Spleen (tissue), 13 donors: Measurements from ENCODE around the gene RUSF1. TPM values are rescaled to one million over a fixed set of nuclear protein-coding genes. Genes with fewer than 3 reads are reported as not detected.
"Not testable (repeated sequence)": the region's sequence is repeated elsewhere in the genome, so short reads cannot be mapped to it uniquely, and the experiment has no call there.

Experiments used
- DNase-seq: peaks from one replicate; pipeline ENCODE4 v3.0.0-alpha.2; 2020
- H3K27ac ChIP-seq, 8 donors: fragments of 200-600 bp; sonication (generic) in 7 of 8; 1 replicate in 4 of 8; 2 replicates in 4 of 8; pipeline versions ENCODE4 v1.5.0 to v1.8.0; 2016 to 2021; ENCODE audit warnings: inconsistent platforms in 4 of 8, mild to moderate bottlenecking in 4 of 8, moderate library complexity in 1 of 8
- H3K27me3 ChIP-seq, 7 donors: fragments of 200-600 bp; sonication (generic) in 6 of 7; replicated peaks in 1 of 7; 1 replicate in 4 of 7; 2 replicates in 3 of 7; pipeline versions ENCODE4 v1.5.0 to v1.8.0; 2016 to 2021; ENCODE audit warnings: inconsistent platforms in 3 of 7, mild to moderate bottlenecking in 1 of 7
- H3K36me3 ChIP-seq, 6 donors: fragments of 200-600 bp; sonication (generic) in 5 of 6; 1 replicate in 4 of 6; 2 replicates in 2 of 6; pipeline versions ENCODE4 v1.5.0 to v1.8.0; 2016 to 2021; ENCODE audit warnings: inconsistent platforms in 2 of 6
- H3K4me1 ChIP-seq, 6 donors: fragments of 200-600 bp; sonication (generic) in 5 of 6; 1 replicate in 3 of 6; 2 replicates in 3 of 6; pipeline versions ENCODE4 v1.5.0 to v1.8.0; 2016 to 2021; ENCODE audit warnings: inconsistent platforms in 3 of 6
- H3K4me3 ChIP-seq, 8 donors: fragments of 200-600 bp; sonication (generic) in 7 of 8; 1 replicate in 4 of 8; 2 replicates in 4 of 8; pipeline versions ENCODE4 v1.5.0 to v1.8.0; 2016 to 2021; ENCODE audit warnings: inconsistent platforms in 4 of 8, mild to moderate bottlenecking in 4 of 8, moderate library complexity in 2 of 8
- H3K9me3 ChIP-seq, 8 donors: fragments of 200-600 bp; sonication (generic) in 7 of 8; 1 replicate in 4 of 8; 2 replicates in 4 of 8; pipeline versions ENCODE4 v1.5.0 to v1.8.0; 2016 to 2021; ENCODE audit warnings: inconsistent platforms in 4 of 8
- CTCF ChIP-seq, 11 experiments: fragments of 200-600 bp in 7 of 11; fragments of 450-650 bp in 4 of 11; sonication (generic) in 4 of 11; IDR thresholded peaks in 8 of 11; conservative IDR thresholded peaks in 3 of 11; 1 replicate in 7 of 11; 2 replicates in 4 of 11; pipeline versions ENCODE4 v1.4.0 to v1.8.0; 2016 to 2021; ENCODE audit warnings: antibody characterized with exemption in 11 of 11, inconsistent platforms in 4 of 11, mild to moderate bottlenecking in 1 of 11
- POLR2A ChIP-seq, 3 donors: fragments of 450-650 bp; IDR thresholded peaks; one replicate each; pipeline ENCODE4 v1.5.1; 2017; ENCODE audit warnings: antibody characterized with exemption in 3 of 3, mild to moderate bottlenecking in 1 of 3
- POLR2AphosphoS5 ChIP-seq, 3 donors: sonication (generic); formaldehyde crosslinking; IDR thresholded peaks; one replicate each; pipeline ENCODE4 v1.5.1; 2017; ENCODE audit warnings: antibody characterized with exemption in 3 of 3
- WGBS, 5 donors: extraction: QIAGEN DNeasy Blood & Tissue Kit in 3 of 5; methylation state at CpG; one replicate each; pipeline versions ENCODE4 v1.1.5 to v1.1.7; 2013 to 2018; 5-methylcytosine and 5-hydroxymethylcytosine counted together
- intact Hi-C: fragments of 100-400 bp; cut with DNase I; formaldehyde crosslinking; loops from one replicate; pipeline ENCODE4 v1.15.0; 2023; ENCODE audit warnings: low total_unique reads
- long read RNA-seq, 2 donors: transcript quantifications; one replicate each; lab custom pipeline, GENCODE V29; 2026
- polyA plus RNA-seq, 3 donors: library from polyadenylated mRNA; stranded (reverse); fragments of 200-250 nt; gene quantifications; one replicate each; pipeline ENCODE4 v1.2.1, GENCODE V29; 2013
- total RNA-seq, 7 donors: library from RNA; depleted of rRNA in 3 of 7; stranded (reverse); fragments of >200 nt in 3 of 7; fragmentation: NEBNext Ultra II Directional in 4 of 7; extraction: Animal tissue kit (Norgen Biotek cat#: 25700) in 4 of 7; gene quantifications; one replicate each; pipeline versions ENCODE4 v1.1.0 to v1.2.1, GENCODE V29; 2016 to 2021
- donor health status: healthy with polysubstance abuse.
- donor health status: DM: no; HTN: no; CAD: no; lungs with moderate emphysema.
- donor health status: DM: no; HTN: no; CAD: no.
- donor health status: Bipolar disorder and iron deficiency.
- donor health status: healthy.
- donor health status: DM: no; HTN: no; CAD: no.
- donor health status: DM: yes; HTN: yes; CAD: no.

Gene RUSF1
- 10 to 100 TPM; 43.1 to 73.3 (median 51.4) TPM for total RNA-seq
- polyA plus RNA-seq: 10 to 100 TPM; 36.6 to 64.8 (median 42.6) TPM
- long read RNA-seq, donor 1, partial matches to known transcripts: 6 of 14 reads
- long read RNA-seq, donor 1, other reads (novel, unspliced or antisense): 0 of 14 reads
- long read RNA-seq, donor 2, transcript C16orf58-201 (13 exons, 2,793 nt): major isoform, 5 of 5 reads
- long read RNA-seq, donor 2, partial matches to known transcripts: 0 of 5 reads
- long read RNA-seq, donor 2, other reads (novel, unspliced or antisense): 0 of 5 reads

DNA sequence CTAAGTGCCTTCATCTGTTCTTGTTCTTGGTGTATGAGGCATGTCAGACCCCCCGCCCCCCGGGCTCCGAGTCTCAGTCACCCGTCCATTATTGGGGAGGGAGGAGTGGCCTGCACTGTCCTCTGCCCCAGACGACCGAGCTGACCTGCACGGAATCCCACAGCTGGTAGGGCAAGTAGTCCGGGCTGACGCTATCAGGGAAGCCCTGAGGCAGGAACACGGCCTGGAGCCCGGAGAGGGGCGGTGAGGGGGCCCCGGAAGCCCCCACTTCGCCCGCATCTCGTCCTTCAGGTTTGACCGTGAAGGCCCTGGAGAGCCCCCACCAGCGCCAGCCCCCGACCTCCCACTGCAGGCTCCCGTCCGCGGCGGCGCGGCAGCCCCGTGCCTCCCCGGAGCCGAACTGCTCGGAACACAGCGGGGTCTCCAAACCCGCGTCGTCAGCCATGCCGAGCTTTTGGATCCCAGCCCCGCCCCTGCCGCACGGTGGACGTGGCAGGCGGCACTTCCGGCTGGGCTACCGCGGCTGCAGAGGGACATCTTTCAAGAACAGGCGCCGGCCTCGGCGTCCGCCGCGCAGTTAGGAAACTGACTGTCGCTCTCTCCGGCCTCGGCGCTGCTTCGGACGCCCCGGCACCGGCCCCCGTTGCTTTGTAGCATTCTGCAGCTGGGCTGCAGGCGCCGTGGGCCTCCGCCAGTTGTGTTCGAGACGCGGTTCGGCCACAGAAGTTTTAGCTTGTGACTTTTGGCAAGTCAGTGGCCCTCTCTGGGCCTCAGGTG is at the start of gene RUSF1:
Gene RUSF1 (minus strand): TSS at position 463 of the 777 bp plus-strand sequence. CDS start 18 bp downstream, at position 445.
- peak; percentile 98 for DNase-seq
- TF ChIP-seq POLR2A (IDR thresholded peaks at IDR 0.05) (peak in 2 of 3 donors; percentile 56 to 63), POLR2AphosphoS5 (IDR thresholded peaks at IDR 0.05) (peak; percentile 95 to 97 (median 97)), CTCF (IDR thresholded peaks at IDR 0.05 in 8 of 11, conservative IDR thresholded peaks at IDR 0.05 in 3 of 11) (no peak)
- Histone ChIP-seq H3K36me3 (peaks cover 0 to 16% (median 0%) of the 10 kb centered on the region in 6 donors), H3K4me3 (peak within 1 kb of the TSS; percentile 86 to 98 (median 94)), H3K4me1 (peaks cover 22 to 69% (median 57%) of the 10 kb centered on the region in 6 donors), H3K27me3 (no peaks in the 10 kb centered on the region), H3K9me3 (no peaks in the 10 kb centered on the region), H3K27ac (peak within 1 kb of the TSS; percentile 91 to 96 (median 93))
- WGBS, 5 donors: 0 to 1% (median 0%) methylated on average over 14 to 65 of the region's 65 CpGs
- intact Hi-C loops: no loop called here

- Histone ChIP-seq H3K9me3 (peaks cover 0 to 32% (median 18%) of the 10 kb centered on the region in 8 donors), H3K4me1 (peaks cover 0 to 3% (median under 1%) of the 10 kb centered on the region in 6 donors), H3K4me3 (no peak overlapping the region), H3K27ac (no peak overlapping the region), H3K27me3 (peaks cover 0 to 36% (median 10%) of the 10 kb centered on the region in 7 donors), H3K36me3 (no peaks in the 10 kb centered on the region)
- no peak for TF ChIP-seq POLR2AphosphoS5 (IDR thresholded peaks at IDR 0.05)
- intact Hi-C loops: no loop called here
- WGBS, 5 donors: 90 to 95% (median 94%) methylated on average over 3 to 4 of the region's 4 CpGs
- no peak for DNase-seq
These were observed 34.6 kb upstream of the RUSF1 start for GRCh38 chr16:31542763-31543162.

- H3K27ac ChIP-seq, intact Hi-C loops, H3K4me3 ChIP-seq, H3K36me3 ChIP-seq, DNase-seq: not testable (repeated sequence)
- peaks cover 0 to 66% (median 28%) of the 10 kb centered on the region in 7 donors for H3K27me3 ChIP-seq
- 73 to 93% (median 85%) methylated on average over 4 of the region's 4 CpGs for WGBS, 5 donors
- H3K9me3 ChIP-seq: peaks cover 0 to 32% (median 18%) of the 10 kb centered on the region in 8 donors
- peaks cover 0 to 11% (median 6%) of the 10 kb centered on the region in 6 donors for H3K4me1 ChIP-seq
These were observed 31.6 kb upstream of the RUSF1 start for GRCh38 chr16:31539762-31540161.

DNA sequence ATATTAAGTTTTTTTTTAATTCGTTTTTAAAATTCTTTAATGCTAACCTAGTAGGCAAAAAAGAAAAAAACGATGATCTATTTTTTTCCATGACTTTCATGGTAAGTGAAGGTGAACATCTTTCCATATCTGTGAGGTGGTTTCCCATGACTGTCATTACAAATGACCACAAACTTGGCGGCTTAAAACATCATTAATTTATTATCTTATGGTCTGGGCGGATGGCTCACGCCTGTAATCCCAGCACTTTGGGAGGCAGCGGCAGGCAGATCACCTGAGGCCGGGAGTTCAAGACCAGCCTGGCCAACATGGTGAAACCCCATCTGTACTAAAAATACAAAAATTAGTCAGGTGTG is 30.0 kb upstream of the RUSF1 start:
- not testable (repeated sequence) for DNase-seq

GRCh38 chr16:31537362-31538242 is 29.4 kb upstream of the RUSF1 start:
- TF ChIP-seq CTCF (IDR thresholded peaks at IDR 0.05 in 8 of 11, conservative IDR thresholded peaks at IDR 0.05 in 3 of 11) (no peak), POLR2AphosphoS5 (IDR thresholded peaks at IDR 0.05) (no peak), POLR2A (IDR thresholded peaks at IDR 0.05) (no peak)
- Histone ChIP-seq H3K4me3 (peak overlapping the region; percentile 1 to 65 (median 22)), H3K9me3 (peaks cover 0 to 23% (median 9%) of the 10 kb centered on the region in 8 donors), H3K36me3 (no peaks in the 10 kb centered on the region), H3K27ac (no peak overlapping the region), H3K27me3 (peaks cover 0 to 87% (median 32%) of the 10 kb centered on the region in 7 donors), H3K4me1 (peaks cover 0 to 11% (median 6%) of the 10 kb centered on the region in 6 donors)
- WGBS, 5 donors: 8 to 17% (median 9%) methylated on average over 35 to 57 of the region's 57 CpGs
- intact Hi-C loops: no loop called here
- no peak for DNase-seq

More for the DNA sequence above, 30.0 kb upstream of the RUSF1 start:
- H3K36me3 ChIP-seq, H3K4me3 ChIP-seq, H3K27ac ChIP-seq, intact Hi-C loops: not testable (repeated sequence)
- peaks cover 0 to 81% (median 32%) of the 10 kb centered on the region in 7 donors for H3K27me3 ChIP-seq
- H3K9me3 ChIP-seq: peaks cover 0 to 28% (median 15%) of the 10 kb centered on the region in 8 donors
- H3K4me1 ChIP-seq: peaks cover 0 to 11% (median 6%) of the 10 kb centered on the region in 6 donors
- 65 to 77% (median 70%) methylated on average over 7 of the region's 7 CpGs for WGBS, 5 donors
